GM03348 (cell line): ENCODE data around the gene RHBDD2.
"Not testable (repeated sequence)": the region's sequence is repeated elsewhere in the genome, so short reads cannot be mapped to it uniquely, and the experiment has no call there.

Source experiments
- DNase-seq: peaks from one replicate; pipeline ENCODE4 v3.0.0; 2012; ENCODE audit warnings: low spot score

Gene RHBDD2

DNA sequence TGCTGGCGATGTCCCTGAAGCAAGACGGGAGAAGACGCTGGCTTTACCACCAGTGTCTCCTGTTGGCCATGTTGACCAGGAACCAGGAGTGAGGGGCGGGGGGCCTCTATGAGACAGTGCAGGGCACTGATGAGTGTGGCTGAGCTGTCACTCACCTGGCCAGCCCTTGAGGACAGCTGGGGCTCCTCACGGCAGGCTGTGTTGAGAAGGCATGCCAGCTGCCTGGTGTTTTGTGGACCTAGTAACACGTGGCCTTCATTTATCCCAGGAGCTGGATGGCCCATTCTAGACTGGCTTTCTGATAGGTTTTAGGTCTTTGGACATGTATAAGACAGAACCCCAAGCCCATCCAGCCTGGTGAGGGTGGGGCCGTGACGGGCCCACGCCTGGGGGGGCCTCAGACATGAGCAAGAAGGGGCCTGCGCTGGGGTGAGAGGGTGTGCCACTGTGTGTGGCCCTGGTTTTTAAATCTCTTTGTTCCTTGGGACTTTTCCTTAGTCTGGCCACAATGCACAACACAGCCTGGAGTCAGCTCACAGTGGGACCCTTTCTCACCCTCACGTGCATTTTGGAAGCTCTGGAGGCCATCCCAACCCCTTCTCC is 10.5 kb downstream of the RHBDD2 start:
- DNase-seq, result no peak

DNA sequence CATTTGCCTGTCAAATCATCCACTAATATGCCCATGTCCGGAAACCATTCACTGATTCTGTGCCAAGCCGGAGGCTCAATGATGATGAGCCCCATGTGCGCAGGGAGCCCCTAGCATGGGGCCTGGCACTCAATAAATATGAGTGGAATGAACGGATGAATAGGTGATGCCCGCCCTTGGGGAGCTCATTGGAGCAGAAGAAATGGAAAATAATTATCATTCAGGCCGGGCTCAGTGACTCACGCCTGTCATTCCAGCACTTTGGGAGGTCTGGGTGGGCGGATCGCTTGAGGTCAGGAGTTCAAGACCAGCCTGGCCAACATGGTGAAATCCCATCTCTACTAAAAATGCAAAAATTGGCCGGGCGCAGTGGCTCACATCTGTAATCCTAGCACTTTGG is 11.0 kb downstream of the RHBDD2 start:
- peak; percentile 35 for DNase-seq

DNA sequence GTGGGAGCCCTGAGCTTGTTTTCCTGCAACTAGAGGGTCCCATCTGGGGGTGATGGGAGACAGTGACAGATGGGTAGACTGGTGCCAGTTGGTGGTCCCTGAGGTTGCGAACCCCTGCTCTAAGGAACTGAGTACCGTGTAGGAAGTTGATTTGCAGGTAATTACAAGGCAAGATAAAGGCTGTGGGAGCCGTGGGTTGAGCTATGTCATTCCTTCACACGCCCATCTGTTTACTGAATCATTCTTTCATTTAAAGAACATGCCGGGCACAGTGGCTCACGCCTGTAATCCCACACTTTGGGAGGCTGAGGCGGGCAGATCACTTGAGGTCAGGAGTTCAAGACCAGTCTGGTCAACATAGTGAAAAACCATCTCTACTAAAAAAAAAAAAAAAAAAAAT is 12.4 kb downstream of the RHBDD2 start:
- DNase-seq, result not testable (repeated sequence)

DNA sequence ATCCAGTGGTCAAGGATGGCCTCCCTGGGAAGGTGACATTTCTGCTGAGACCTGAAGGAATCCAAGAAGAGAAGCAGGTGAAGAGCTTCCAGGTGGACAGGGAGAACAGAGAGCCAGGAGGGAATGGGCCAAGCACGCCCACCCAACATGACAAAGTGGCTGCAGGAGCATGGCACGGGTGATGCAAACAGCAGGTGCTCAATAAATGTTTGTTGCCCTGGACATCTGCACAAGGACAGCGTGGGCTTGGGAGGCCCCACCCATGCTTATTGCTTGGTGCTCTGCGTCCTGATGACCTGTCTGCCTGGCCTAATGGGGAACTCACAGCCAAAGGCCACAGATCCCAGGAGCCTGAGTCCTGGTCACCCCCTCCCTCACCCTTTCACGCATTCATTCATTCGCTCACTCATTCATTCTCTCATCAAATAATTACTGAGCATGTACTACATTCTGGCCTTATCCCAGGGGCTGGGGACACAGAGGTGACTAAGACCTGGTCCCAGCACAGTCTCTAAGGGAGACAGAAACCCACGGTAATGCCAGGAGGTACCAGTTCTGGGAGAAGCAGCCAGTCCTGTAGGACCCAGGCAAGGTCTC is 13.1 kb downstream of the RHBDD2 start:
- no peak for DNase-seq

DNA sequence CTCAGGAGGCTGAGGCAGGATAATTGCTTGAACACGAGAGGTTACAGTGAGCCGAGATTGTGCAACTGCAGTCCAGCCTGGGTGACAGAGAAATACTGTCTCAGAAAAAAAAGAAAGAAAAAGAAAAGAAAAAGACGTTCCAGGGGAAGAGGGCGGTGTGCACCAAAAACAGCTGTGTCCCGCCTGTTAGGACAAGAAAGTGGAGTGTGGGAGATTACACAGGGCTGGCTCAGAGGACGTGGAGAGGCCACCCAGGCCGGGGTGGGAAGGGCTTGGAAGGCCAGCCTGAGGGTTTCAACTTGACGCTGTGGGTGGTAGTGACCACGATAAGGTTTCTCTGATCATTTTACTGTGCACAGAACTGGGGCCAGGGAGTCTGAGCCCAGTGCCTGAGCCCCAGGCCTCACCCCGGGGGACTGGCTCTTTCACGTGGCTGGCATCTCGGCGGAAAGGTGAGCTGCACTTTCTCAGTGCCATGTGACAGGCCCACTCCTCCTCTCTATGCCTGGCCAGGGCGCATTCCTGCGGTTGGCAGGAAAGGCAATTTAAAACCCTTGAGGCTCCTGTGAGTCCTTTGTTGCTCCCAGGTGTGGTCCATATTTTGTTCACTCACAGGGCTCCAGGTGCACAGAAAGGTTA is 13.9 kb downstream of the RHBDD2 start:
- peak; percentile 59 for DNase-seq

DNA sequence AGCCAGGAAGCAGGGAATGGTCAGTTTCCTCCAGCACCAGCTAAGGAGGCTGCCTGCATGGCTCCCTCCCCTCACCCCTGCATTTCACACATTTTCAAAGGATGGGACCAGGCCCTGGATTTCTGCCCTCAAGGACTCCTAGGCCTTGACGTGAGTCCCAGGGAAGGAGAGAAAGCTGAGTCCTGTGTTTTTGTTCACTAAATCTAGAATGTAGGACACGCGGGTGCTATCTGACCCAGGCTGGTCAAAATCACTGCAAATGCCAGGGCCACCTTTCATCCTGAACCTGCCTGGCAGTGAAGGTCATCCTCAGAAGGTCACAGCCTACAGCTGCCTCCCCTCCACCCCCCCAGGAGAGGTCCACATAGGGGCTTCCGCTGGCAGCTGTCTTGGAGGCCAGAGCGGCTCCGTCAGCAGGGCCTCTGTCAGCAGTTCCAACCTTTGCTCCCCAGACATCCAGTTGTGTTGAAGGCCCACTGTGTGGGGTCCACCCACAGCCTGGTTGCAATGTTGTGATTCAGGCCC is 18.0 kb downstream of the RHBDD2 start:
- DNase-seq, result no peak

DNA sequence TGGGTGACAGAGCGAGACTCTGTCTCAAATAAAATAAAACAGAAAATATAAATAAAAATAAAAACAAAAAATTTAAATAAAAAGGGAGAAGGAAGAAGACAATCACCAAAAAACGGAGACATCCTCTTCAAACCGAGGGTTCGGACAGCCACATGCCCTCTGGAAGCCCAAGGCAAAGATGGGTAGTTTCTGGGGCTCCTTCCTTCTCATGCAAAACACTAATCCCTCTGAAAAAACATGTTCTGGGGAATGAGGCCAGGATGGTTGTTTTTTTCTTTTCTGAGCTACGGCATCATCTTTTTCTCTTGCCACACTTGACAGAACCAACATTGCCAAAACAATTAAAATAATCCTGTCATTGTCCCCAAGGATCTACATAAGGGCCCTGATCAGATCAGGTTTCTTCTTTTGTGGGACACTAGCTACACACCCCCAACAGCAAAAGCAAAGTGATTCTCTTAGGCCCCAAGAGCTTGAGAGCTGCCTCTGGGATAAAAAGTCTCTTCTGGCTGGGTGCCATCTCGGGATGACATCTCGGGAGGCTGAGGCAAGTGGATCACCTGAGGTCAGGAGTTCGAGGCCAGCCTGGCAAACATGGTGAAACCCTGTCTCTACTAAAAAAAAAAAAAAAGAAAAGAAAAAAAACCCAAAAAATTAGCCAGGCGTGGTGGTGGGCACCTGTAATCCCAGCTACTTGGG is 21.9 kb downstream of the RHBDD2 start:
- no peak for DNase-seq

DNA sequence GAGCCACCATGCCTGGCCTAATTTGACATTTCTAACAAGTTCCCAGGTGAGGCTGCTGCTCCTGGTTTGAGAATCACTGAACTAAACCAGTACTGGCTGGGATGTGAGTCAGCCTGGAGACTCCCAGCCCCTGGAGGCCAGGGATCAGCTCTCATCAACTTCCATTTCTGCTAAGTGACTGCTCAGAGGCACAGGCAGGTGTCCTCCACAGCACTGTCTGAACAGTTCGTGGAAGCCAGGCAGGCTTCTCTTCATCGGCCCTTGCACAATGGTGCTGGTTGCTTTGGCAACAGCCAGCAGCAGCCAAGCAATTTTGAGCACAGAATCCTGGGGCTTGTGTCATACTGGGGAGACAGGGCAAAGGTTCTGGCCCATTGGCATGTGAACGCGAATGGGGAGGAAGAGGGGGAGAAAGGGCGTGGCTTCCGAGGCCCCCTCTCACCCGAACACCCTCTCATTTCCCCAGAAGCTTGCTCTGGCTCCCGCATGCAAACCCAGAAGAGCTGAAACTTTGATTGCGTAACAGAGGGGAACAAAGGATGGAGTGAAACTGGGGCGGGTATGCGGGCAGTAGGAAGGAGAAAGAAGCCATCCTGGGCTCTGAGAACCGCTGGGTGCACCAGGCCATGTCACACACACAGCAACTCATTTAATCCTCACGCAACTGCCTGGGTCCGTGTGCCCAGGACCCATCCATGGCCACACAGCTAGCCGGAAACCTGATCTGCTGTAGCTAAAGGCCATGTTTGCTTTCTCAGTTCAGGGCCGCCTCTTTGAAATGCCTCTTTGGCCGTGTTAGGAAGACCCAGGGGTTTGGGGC is 27.2 kb downstream of the RHBDD2 start:
- peak; percentile 72 for DNase-seq

DNA sequence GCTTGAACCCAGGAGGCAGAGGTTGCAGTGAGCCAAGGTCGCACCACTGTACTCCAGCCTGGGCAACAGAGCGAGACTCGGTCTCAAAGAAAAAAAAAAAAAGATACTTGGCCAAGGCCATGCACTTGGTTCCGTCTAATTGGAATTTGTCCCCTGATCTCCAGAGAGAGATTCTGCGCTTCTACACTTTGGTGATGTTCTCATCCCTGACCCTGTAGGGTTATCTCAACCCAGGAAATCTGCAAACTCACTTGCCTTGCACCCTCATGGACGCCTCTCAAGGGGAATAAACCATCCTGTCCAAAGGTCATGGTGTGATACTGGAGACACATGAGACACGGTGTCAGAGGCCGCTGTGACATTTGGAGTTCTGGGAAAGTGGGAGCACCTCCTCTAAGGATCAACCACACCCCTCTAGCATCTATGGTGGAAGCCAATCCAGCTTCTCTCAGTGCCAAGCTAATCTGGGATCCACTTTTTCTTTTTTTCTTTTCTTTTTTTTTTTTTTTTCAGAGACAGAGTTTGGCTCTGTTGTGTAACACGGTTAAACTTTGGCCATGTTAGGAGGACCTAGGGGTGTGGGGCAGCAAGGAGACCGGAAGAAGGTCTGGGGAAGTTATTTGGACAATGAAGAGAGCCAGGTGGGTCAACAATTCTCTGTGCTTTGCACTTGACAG is 28.3 kb downstream of the RHBDD2 start:
- DNase-seq, result no peak

DNA sequence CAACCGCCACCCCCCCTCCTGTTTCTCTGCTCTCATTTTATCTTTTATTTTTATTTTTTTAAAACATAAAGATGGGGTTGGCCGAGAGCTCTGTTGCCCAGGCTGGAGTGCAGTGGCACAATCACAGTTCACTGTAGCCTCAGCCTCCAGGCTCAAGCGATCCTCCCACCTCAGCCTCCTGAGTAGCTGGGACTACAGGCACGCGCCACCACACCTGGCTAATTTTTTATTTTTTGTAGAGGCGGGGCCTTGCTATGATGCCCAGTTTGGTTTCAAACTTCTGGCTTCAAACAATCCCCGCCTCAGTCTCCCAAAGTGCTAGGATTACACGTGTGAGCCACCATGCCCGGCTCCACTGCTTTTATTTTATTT is 28.8 kb downstream of the RHBDD2 start:
- DNase-seq, result not testable (repeated sequence)

DNA sequence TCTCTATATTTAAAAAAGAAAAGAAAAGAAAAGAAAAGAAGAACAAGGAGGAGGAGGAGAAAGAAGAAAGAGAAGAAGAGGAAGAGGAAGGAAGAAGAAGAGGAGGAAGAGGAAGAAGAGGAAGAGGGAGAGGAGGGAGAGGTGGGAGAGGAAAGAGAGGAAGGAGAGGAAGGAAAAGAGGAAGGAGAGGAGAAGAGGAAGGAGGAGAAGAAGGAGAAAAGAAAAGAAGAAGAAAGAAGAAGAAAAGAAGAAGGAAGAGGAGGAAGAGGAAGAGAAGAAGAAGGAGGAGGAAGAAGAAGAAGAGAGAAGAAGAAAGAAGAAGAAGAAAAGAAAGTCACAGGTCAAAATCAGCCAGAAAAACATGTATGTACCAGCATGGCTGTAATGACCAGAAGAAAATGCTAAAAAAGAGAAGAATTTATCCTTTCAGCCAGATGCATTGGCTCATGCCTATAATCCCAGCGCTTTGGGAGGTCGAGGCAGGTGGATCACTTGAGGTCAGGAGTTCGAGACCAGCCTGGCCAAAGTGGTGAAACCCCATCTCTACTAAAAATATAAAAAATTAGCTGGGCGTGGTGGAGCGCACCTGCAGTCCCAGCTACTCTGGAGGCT is 30.8 kb downstream of the RHBDD2 start:
- no peak for DNase-seq

DNA sequence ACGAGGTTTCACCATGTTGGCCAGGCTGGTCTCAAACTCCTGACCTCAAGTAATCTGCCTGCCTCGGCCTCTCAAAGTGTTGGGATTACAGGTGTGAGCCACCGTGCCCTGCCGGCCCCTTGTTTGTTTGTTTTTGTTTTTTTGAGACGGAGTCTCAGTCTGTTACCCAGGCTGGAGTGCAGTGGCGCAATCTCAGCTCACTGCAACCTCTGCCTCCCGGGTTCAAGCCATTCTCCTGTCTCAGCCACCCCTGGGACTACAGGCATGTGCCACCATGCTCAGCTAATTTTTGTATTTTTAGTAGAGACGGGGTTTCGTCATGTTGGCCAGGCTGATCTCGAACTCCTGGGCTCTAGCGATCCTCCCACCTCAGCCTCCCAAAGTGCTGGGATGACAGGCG is 32.4 kb downstream of the RHBDD2 start:
- not testable (repeated sequence) for DNase-seq

DNA sequence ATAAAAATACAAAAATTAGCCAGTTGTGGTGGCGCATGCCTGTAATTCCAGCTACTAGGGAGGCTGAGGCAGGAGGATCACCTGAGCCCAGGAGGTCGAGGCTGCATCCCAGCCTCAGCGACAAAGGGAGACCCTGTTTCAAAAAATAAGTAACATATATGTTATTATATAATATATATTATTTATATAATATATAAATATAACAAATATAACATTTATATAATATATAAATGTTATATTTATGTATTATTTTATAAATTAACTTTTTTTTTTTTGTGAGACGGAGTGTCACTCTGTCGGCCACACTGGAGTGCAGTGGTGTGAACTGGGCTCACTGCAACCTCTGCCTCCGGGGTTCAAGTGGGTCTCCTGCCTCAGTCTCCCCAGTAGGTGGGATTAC is 34.6 kb downstream of the RHBDD2 start:
- DNase-seq, result no peak

DNA sequence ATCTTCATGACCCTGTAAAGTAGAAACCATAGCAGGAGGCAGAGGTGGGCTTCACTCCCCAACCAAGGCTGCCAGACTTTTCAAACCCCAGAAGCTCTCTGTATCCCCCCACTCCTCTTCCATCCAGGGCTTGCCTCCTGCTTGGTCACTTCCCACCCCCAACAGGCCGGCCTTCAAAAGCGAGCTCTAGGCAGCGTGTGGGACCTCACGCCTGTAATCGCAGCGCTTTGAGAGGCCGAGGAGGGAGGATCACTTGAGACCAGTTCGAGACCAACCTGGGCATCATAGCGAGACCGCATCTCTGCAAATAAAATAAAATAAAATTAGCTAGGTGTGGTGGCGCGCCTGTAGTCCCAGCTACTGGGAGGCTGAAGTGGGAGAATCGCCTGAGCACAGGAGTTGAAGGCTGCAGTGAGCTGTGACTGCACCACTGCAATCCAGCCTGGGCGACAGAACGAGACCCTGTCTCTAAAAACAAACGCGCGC is 35.4 kb downstream of the RHBDD2 start:
- no peak for DNase-seq

DNA sequence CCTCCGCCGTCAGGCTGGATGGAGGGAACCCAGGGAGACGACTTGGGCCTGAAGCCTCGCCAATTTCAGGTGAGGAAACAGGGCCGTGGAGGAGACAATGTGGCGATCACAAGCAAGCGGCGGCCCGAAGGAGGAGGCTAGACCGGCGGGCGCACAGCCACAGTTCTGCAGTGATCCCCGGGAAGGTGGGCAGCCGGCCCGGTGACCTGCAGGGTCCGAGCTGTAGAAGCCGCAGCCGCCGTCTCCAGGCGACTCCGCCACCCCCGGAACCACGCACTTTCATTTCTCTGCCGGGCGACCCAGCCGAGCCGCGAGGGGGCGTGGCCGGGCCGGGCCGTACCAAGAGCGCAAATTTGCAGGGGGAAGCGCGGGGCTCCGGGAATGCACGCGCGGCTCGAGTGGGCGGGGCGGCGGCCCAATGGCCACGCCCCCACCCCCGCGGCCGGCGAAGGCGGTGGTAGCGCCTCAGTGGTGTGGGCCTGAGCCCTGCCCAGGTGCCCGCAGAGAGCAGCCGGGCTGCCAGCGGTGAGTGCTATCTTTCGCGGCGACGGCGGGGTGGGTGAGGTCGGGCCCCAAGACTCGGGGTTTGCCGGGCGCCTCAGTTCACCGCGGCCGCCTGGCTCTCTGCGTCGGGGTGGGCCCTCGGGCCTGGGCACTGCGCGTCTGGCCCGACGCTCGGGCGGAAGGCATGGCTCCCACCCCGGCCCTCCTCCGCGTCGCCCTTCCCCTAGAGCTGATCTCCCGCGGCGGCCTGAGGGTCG is 36.0 kb downstream of the RHBDD2 start, which contains the start of gene POR:
TSS of gene POR (plus strand) at position 501 of the 761 bp plus-strand sequence. CDS start 38,847 bp downstream, outside the sequence.
- peak; percentile 98 for DNase-seq

DNA sequence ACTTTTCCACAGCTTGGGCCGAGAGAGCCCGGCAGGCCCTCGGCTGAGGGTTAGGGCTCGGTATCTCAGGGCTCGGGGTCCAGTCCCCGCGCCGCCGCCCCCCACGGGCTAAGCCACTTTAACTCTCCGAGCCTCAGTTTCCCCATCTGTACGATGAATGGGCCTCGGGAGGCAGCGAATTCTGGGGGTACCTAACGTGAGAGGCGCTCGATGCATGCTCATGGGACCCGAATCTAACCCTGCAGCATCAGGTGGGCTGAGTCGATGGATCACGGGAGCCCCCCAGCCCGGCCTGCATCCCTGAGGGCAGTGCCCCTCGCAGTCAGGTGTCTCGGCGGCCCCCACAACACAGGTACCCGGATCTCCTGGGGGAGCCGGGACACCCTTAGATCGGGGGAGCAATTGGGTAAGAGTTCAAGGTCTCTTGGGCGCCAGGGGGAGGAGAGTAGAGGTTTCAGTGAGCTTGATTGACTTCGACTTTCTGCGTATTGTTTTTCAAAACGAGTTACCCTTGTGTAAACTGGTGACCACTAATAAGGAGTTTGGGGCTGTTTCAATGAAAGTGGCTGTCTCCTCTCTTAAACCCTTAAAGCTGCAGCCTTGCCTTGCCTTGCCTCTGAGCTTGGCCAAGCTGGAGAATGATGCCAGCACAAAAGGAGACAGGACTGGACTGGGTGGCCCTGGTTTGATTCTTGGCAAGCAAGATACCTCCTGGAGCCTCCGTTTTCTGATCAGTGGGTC is 36.8 kb downstream of the RHBDD2 start:
- peak; percentile 46 for DNase-seq

DNA sequence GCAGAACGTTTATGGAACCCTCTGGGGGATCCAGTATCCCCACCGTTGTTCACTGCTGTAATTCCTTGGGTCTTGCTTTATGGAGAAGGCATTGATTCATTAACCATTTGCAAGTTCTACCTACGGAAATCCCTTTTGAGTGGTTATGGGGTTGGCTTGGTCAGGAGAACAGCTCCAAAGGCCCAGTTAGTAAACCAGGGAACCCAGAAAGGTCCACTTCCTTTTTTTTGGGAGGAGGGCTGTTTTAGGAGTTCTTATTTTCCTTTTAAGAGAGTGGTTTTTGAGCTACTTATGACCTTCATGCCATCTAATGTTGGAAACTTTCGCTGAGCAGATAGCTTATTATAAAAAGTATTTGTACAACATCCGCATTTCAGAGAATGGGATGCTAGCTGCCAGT is 37.4 kb downstream of the RHBDD2 start:
- no peak for DNase-seq

DNA sequence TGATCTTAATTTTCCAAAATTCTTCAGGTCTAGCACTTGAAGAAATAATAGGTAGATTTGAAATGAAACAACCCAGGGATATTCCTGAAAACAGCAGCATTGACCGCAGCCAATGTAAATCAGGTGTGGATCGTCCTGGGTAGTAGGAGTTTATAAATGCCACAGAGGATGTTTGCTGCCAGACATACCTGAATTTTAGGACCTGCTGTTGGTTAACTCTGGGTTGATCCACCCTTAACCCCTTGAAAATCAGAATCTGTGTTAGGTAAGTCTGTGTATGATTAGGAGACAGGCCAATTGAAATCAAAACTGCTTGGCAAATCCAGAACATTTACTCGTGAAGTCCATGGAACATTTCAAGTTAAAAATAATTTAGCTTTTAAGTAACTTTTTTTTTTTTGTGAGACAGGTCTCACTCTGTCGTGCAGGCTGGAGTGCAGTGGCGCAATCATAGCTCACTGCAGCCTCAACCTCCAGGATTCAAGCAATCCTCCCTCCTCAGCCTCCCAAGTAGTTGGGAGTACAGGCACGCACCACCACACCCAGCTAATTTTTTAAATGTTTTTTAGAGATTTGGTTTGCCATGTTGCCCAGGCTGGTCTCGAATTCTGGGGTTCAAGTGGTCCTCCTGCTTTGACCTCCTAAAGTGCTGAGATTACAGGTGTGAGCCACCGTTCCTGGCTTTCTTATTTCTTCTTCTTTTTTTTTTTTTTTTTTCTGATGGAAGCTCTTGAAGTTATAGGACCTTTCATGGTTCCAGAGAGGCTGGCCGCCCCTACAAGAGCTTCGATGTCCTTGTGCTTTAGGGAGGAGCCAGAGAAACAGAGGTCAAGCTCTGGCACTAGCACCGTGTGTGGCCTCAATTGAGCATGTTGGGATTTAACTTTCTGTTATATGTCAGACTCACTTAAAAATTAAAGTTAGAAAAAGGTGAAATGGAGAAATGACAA is 38.1 kb downstream of the RHBDD2 start:
- no peak for DNase-seq
